GM20431 (cell line): ENCODE results near the gene ARL13B.
"Not testable (repeated sequence)": the region's sequence is repeated elsewhere in the genome, so short reads cannot be mapped to it uniquely, and the experiment has no call there.

ENCODE experiments used
- in situ Hi-C: fragments of 300-500 bp; cut with MseI, MboI; formaldehyde crosslinking; loops from one replicate; pipeline ENCODE4 v1.15.0; 2020; ENCODE audit warnings: low sequenced_read_pairs; ENCODE audit not compliant: unreplicated experiment

Gene ARL13B

GRCh38 chr3:94050546-94050945 lies 70.6 kb downstream of the ARL13B start:
- in situ Hi-C loops: no loop called here

GRCh38 chr3:94061297-94061696 lies 81.3 kb downstream of the ARL13B start:
- in situ Hi-C loops: no loop called here

- in situ Hi-C loops: no loop called here
Observed at GRCh38 chr3:94062513-94063404, 82.8 kb downstream of the ARL13B start, which contains the start of the genes DHFR2 and NSUN3. Gene DHFR2, minus strand, starts transcription at chr3:94062916. Its CDS starts 1,405 bp downstream, at chr3:94061511. Gene NSUN3, plus strand, starts transcription at chr3:94063061. Its CDS starts 66 bp downstream, at chr3:94063127.

GRCh38 chr3:94063496-94064119 lies 83.7 kb downstream of the ARL13B start:
- in situ Hi-C loops: no loop called here

- in situ Hi-C loops: no loop called here
Observed at GRCh38 chr3:94064243-94064860, 84.4 kb downstream of the ARL13B start.

GRCh38 chr3:94065122-94065521 lies 85.2 kb downstream of the ARL13B start:
- in situ Hi-C loops: no loop called here

GRCh38 chr3:94065819-94066480 lies 86.0 kb downstream of the ARL13B start:
- in situ Hi-C loops: no loop called here

DNA sequence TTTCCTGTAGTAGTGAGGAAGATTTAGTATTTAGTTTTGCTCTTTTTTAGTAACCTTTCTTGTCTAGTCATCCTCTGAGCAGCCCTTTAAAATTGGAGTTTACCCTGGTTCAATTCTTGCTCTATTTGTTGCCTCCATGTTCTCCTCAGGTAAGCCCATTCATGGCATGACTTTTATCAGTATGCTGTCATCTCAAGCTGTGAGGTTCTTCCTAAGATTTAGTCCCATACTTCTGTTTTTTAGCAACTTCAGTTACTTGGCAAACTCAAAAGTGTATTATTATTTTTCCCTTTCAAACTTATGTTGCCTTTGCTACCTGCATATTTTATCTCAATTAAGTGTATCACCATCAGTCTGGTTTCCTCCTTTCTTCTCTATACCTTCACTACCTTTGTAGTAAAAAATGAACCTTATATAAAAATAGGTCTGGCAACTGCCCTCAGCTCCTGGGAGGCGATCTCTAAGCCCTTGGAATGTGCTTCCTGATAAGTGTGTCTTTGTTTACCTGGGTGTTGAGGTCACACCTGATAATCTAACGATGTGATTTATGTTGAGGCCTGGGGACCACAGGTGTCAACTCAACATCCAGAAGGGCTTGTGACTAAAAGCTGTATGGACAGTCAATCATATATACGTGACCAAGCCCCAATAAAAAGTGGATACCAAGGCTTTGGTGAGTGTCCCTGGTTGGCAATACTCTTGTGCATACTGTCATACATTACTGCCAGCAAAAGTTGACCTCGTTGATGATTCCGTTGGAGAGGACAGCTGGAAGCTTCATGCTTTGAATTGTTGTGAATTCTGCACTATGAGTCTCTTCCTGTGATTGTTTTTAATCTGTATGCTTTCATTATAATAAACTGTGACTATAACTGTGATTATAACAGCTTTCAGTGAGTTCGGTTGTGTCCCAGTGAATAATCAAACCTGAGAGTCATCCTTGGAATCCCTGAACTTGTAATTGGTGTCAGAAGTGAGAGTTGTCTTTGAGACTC lies 86.8 kb downstream of the ARL13B start:
- in situ Hi-C loops: no loop called here

GRCh38 chr3:94069194-94069813 lies 89.3 kb downstream of the ARL13B start:
- in situ Hi-C loops: no loop called here

DNA sequence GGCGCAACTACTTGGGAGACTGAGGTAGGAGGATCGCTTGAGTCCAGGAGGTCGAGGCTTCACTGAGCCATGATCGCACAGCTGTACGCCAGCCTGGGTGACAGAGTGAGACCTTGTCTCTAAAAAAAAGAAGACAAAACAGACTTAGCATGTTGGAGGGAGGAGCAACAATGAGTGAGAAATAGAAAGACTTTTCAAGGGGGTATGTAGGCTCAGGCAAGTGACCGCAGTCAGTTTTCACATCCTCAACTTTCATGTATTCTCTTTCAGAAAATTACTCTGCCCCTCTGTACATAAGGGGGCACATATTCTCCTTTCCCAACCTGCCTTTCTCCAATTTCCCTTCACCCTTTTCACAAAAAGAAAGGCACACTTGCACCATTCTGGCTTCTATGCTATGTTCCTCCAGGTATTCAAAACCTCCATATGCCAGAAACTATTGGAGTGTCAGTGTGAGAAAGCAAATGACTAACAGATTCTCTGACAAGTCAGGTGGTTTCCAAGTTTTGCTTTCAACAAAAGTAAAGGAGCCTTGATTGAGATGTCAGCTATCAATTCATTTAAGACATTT lies 90.5 kb downstream of the ARL13B start:
- in situ Hi-C loops: no loop called here

DNA sequence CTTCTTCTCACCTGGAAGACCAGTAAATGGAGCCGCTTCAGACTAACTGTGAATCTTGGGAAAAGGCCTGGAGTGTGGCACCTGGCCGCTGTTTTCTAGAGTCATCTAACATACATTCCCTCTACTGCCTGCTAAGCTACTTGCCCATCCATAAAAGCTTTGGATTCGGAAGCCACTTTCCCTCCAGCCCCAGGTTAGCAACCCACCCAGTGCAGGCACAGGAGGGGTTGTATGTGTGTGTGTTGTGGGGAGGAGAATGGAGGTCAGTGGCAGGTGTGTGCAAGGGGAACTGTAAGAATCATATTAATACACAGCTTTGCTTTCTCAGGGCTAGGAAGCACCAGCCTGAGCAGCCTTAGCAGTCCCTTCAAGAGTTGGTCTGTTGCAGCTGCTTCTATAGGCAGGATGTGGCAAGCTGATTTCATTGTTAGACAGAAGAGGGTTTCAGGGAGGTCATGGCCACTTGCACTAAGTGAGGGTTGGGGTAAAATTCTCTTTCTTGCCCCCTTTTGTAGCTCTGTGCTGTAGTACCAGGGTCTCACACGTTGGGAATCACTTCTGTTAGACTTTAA lies 91.8 kb downstream of the ARL13B start:
- in situ Hi-C loops: no loop called here

- in situ Hi-C loops: no loop called here
Observed at GRCh38 chr3:94076055-94076454, 96.1 kb downstream of the ARL13B start.

DNA sequence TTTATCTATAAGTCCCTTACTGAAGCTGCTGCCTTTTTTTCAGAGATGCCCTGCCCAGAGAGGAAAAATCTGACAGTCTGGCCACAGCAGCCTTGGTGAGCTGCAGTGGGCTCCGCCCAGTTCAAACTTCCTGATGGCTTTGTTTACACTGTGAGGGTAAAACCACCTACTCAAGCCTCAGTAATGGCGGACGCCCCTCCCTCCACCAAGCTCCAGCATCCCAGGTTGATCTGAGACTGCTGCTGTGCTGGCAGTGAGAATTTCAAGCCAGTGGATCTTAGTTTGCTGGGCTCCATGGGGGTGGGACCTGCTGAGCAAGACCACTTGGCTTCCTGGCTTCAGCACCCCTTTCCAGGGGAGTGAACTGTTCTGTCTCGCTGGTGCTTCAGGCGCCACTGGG lies 100.6 kb downstream of the ARL13B start:
- in situ Hi-C loops: not testable (repeated sequence)

DNA sequence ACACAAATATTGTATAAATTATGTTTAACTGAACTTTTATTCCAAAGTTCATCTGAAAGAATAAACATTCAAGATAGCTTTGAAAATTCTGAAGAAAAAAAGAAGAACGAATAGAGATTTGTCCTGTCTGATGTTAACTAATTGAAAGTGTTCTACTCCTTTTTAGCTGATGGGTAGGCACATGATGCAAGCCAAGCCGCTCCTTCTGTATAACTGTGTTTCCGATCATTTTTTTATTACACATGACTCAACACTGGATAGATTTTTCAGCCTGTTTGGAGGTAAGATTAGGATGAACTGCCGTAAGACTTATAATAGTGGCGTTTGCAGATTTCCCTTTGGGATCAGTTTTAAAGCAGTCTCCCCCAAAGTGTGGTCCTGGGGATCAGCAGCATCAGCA lies 101.9 kb downstream of the ARL13B start:
- in situ Hi-C loops: no loop called here

GRCh38 chr3:94082391-94082937 lies 102.5 kb downstream of the ARL13B start:
- in situ Hi-C loops: no loop called here

DNA sequence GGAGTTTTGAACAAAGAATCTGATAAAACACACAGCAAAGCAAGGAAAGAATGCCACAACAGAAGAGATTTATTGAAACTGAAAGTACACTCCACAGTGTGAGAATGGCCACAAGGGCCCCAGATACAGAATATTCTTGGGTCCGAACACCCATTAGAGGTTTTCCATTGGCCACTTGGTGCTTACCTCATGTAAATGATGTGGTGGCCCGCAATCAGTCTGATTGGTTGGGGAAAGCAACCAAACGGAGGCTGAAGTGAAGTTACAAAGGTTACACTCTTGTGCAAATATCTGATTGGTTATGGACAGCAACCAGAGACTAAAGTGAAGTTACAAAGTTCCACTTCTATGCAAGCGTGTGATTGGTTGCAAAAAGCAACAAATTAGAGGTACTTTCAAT lies 103.3 kb downstream of the ARL13B start:
- in situ Hi-C loops: no loop called here

DNA sequence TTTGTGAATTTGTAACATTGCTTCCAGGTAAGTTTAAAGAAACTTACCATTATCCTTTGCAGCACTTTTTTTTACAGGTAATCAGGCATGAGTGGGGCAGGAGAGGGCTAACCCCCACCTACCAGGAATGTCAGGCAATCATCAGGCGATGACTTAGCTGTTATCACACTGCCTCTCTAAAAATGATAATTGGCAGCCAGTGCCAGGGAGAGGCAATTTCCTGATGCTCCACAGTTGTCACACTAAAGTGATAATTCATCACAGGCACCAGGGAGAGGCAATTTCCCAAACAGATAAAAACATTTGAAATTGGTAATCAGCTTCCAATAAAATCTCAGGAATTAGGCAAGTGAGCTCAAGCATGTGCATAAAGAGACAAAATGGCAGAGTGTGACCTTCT lies 109.2 kb downstream of the ARL13B start:
- in situ Hi-C loops: no loop called here

- in situ Hi-C loops: no loop called here
Observed at GRCh38 chr3:94092086-94092485, 112.1 kb downstream of the ARL13B start.
